Fibroblast of skin of left quadriceps (primary cell): ENCODE data around the gene IGHMBP2.
A peak's percentile ranks its signal among the peaks of the same experiment; 100 is the strongest.
"Not testable (repeated sequence)": the region's sequence is repeated elsewhere in the genome, so short reads cannot be mapped to it uniquely, and the experiment has no call there.

Experiments used
- DNase-seq, 2 experiments: peaks; one replicate each; pipeline ENCODE4 v3.0.0-alpha.2; 2013; ENCODE audit warnings: low read depth in 2 of 2

The IGHMBP2 gene

DNA sequence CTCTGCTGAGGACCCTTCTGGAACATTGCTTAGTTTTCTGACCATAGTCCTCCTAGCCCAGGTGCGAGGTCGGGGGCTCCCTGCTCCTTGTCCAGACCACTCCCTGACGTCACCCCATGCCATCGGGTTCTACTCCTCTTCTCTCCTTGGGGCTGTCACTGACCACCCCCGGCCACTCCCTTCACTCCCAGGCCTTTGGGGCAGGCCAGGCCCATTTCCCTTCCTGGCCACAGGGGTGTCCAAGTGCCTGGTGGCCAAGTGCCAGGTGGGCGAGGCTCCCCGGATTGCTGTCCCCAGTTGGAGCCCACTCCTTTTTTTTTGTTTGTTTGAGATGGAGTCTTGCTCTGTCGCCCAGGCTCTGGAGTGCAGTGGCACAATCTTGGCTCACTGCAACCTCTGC lies 57.6 kb downstream of the IGHMBP2 start:
- no peak for DNase-seq

DNA sequence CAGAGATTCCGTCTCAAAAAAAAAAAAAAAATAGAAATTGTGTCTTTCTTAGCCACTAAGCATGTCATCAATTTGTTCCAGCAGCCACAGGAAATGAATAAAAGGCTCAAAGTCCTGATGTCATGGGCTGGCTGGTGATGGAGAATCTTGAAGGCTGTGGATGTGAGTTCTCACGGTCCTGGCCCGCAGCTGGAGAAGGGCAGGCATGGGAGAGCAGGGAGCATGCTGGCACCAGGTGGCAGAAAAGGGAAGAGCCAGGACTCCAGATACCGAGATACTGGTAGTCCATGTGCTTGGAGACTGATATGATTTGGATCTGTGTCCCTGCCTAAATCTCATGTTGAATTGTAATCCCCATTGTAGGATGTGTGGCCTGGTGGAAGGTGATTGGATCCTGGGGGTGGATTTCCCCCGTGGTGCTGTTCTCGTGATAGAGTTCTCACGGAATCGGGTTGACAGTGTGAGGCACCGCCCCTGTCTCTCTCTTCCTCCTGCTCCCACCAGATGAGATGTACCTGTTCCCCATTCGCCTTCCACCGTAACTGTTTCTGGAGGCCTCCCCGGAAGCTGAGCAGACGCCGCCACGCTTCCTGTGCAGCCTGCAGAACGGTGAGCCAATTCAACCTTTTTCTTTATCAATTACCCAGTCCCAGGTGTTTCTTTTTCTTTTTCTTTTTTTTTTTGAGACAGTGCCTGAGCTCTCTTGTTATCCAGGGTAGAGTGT lies 59.0 kb downstream of the IGHMBP2 start:
- no peak for DNase-seq

DNA sequence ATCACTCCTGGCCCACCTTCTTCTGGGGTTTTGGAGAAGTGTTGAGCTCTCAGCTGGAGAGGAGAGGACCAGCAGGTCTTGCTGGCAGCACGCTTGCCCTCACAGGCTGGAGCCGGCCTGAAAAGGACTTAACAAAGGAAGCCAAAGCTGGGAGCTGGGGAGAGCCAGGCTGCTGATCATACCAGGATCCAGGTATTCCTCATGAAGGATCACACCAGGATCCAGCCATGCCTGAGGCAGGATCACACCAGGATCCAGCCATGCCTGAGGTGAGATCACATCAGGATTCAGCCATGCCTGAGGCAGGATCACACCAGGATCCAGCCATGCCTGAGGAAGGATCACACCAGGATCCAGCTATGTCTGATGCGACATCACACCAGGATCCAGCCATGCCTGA lies 60.1 kb downstream of the IGHMBP2 start:
- DNase-seq = no peak

DNA sequence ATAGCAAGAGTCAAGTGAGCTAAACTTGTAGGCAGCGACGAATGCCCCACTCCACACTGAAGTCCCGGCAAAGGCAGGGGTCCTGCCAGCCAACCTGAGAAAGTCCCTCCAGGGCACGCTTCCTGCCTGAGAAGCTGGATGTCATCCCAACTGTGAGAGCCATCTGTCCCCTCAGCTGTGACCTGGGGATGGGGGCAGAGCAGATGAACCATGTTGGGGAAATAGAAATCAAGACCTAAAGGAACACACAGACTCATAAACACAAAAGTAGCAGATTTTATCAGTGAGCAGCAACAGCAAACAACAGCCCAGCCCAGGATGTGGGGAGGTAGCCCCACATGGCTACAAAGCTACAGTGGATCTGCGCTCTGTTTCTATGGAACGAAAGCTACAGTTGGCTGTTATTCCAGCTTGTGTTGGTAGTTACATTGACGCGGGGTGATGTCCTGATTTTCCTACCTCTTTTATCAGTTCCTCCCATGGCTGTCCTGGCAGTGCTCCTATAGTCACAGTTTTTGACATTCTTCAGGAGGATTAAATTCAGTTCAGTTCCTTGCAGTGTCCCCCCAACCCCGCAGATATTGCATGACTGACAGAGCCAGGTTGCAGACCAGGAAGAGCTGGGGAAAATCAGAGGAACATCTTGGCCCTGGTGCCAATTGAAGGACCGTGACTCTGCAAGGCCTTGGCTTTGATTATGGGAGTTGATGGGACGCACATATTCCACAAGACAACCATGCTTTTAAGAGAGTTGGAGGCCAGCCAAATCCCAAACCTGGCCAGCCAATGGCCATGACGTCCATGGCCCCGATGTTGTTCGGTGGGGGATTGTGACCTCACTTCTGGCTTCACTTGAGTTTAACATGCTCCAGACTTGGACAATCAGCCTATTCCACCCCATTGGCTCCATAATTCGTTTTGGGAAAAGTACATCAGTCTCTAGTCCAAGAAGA lies 62.5 kb downstream of the IGHMBP2 start:
- DNase-seq = no peak

DNA sequence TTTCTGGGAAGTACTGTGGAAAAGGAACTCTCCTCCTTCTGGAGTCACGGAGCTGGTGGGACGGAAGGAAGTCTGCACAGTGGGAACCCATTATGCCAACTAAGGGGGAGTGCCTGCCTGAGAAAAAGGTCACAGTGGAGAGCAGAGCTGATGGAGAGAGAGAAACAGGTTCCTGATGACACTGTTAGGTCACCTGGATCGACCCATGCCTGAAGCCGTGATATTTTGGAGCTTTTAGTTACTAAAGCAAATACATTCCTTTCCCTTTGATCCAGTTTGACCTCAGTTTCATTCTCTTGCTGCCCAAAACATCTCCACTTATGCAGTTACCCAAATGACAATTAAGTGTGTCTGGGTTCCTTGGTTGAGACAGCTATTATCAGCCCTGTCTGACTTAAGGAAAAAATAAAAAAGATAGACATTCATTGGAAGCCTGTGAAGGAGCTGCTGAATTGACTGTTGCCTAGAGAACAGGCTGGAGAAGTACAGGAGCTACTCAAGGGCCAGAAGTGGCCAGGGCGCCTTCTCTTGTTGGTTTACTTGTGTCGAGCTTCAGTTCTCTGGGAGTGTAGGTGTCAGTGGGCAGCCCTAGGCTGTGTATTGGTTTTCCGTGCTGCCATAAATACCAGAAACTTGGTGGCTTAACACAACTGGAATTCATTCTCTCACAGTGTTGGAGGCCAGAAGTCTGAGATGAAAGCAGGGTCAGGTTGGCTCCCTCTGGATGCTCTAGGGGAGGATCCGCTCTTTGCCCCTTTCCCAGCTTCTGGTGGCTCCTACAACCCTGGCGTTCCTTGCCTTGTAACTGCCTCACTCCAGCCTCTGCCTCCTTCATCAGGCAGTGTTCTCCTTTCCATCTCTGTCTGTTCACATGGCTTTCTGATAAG lies 63.4 kb downstream of the IGHMBP2 start:
- no peak for DNase-seq

DNA sequence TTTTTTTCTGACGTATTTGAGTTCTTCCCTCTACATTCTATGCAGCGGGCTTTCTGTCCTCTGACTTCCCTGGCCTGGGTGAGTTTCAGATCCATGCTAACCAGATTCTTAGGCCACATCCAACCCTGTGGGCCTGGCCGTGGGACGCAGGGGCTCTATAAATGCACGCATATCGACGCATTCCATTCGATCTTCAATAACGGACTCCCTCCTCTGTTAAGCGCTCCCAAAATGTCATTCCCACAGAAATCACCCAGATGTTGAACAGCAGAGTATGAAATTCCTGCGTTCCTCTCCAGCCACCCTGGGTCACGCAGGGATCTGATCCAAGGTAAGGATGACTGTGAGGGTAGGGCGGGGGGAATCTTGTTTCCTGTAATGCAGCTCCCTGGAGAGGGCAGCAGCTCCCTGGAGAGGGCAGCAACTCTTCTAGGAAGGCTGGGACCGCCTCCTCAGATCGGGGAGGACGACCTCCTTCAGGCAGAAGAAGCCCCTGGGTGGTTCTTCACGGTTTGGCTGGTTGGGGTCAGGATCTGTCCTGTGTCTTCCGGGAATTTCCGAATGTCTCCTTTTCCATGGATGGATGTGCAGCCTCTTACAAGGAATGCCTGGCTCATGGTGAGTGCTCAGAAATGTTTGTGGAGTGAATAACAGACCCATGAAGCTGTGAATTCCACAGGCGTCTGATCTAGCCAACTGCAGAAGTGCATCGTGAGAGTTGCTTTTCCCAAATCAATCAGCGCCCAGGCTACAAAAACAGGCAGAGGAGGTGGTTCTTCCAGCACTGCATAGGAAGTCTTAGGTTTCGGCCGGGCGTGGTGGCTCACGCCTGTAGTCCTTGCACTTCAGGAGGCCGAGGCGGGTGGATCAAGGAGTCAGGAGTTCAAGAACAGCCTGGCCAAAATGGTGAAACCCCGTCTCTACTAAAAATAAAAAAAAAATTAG lies 64.9 kb downstream of the IGHMBP2 start:
- DNase-seq = no peak

DNA sequence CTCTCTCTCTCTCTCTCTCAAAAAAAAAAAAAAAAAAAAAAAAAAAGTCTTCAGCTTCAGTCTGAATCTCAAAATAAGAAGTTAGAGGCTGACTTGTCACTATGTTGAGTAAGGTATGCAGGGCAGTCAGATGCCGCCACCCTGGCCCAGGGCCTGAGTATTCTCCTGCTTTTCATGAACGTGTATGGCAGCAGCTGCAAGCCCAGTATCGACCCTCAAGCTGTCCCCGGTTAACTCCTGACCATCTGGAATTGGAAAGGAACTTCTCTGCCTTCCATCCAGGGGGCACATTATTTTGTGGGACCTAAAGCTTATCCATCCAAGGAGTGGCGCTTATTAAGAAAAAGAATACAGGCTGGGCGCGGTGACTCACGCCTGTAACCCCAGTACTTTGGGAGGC lies 65.7 kb downstream of the IGHMBP2 start:
- DNase-seq = no peak

DNA sequence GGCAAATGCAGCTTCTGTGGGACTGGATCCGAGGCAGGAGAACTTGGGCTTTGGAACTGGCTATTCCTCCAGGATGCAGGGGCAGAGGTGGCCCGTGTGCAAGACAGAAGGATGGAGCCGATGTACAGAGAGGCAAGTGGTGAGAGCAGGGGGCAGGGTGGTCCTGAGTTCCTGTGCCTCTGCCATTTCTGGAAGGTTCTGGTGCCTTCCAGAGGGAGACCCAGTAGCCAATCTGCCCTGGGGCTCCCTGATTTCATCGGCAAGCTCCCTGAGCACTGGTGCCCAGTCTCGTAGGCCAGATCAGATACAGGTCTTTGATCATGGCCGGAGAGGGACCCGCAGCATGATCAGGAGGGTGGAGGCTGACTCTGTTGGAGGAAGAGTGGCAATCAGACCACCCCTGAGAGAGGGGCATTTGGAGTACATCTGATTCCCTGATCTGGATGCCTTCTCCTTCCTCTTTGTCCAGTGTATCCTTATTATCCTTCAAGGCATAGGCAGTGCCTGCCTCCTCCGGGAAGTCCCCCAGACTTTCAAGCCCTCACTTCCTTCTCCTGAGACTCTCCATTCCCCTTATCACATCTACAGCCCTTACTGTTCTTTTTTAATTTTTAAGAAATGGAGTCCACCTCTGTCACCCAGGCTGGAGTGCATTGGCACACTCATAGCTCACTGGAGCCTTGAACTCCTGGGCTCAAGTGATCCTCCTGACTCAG lies 67.4 kb downstream of the IGHMBP2 start:
- DNase-seq = no peak

DNA sequence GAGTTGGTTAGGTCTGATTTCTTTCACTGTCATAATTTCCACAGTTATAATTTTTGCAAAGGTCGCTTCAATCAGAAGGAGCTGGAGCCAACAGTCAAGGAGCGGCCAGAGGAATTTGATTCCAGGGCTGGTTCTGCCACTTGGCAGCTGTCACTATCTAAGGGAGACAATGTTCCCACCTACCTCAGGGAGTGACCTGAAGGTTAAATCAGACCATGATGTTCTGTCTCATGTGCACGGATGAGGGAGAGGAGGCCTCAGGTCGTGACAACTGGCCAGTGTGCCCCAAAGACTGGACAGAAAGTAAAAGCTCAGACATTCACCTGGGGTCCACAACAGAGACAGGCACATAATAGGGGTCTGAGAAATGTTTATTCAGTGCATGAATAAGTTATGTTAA lies 69.5 kb downstream of the IGHMBP2 start:
- no peak for DNase-seq

DNA sequence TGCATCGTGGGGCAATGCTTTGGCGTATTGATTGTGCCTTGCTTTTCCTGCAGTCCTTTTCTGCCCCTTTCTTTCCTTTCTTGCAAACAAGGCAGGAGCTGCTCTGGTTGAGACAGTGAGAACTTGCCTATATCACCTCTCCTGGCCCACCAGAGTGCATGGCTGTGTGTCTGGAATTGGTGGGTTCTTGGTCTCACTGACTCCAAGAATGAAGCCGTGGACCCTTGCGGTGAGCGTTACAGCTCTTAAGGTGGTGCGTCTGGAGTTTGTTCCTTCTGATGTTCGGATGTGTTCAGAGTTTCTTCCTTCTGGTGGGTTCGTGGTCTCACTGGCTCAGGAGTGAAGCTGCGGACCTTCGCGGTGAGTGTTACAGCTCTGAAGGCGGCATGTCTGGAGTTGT lies 70.0 kb downstream of the IGHMBP2 start:
- not testable (repeated sequence) for DNase-seq

DNA sequence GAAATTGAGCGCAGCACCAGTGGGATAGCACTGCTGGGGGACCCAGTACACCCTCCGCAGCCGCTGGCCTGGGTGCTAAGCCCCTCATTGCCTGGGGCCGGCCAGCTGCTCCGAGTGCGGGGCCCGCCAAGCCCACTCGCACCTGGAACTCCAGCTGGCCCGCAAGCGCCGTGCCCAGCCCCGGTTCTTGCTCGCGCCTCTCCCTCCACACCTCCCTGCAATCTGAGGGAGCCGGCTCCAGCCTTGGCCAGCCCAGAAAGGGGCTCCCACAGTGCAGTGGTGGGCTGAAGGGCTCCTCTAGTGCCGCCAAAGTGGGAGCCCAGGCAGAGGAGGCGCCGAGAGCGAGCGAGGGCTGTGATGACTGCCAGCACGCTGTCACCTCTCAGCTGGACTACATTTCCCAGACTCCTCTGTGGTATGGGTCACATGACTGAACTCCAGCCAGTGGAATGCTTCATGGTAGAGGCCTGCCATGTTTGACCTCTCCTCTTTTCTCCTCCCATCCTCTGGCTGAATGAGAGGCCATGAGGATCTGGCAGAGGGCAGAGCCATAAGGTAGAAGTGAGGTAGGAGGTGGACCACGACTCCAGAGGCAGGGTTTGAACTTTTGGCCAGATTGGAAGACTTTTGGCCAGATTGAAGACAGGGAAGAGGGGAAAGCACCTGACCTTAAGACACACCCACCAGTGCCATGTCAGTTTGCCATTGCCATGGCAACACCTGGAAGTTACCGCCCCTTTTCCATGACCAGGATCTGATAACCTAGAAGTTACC lies 70.9 kb downstream of the IGHMBP2 start:
- DNase-seq = no peak

DNA sequence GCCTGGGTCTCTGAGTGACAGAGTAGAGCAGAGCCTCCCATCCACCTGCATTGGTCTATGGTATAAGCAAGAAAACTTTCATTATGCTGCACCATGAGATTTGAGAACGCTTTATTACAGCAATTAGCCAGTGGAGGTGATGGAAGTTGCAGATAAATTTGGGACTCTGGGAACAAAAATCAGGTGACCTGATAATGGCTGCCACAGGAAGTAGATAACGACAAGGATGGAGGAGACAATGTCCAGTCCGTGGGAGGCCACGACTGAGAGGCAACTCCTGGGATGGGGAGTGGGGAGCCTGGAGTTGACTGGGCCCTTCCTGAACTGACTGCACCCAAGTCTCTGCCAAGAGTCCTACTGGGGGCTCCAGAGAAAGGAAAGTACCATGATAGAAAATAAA lies 72.4 kb downstream of the IGHMBP2 start:
- no peak for DNase-seq

DNA sequence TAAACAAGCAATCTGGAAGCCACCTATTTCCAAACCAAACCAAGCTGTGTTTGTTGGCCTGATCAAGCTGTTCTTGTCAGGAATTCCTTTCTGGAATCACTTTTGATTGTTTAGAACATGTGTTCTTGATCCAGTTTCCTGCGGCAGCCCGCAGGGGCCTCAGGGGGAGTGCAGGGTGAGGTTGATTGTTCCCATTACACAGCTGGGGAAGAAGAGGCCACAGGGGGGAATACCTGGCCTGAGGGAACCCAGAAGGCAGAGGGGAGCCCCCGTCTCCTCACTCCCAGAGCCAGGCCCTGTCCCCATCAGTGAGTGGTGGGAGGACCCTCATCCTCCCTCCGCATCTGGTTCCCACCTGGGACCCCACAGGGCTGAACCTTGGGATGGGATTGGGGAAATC lies 72.9 kb downstream of the IGHMBP2 start:
- DNase-seq = peak in 1 of 2 experiments; percentile 21

DNA sequence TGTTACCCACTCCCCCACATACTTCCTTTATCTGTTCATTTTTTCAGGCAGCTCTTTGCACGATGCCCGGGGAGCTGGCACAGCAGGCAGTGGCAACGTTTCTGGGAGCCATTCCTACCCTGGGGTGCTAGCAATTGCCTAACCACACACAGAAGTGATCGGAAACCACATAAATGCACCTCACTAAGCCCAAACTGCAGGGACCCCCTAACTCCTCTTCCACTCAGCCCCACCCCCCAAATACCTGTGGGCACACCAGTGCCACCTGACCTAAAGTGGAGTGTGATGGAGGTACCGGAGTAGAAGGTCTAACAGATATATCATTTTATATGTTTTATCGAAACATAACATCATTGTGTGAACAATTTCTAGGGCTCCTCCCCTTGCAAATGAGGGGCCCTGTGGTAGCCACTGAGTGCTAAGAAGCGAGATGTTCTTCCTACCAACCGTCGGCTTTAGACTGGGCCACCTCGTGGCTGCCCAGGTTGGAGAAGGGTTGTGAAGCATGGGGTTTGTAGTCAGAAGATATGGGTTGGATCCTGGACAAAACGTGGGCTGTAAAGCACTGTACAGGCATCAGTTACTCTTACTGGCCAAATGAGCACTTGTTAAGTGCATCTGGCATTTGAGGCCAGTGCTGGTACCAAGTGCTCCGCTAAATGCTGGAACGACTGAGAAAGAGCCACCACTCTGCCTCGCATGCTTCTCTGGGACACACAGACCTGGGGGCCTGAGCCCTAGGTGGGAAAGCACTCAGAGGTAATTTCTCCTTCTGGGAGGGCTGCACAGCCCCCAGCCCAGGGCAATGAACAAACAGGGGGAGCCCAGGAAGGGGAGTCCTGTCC lies 74.3 kb downstream of the IGHMBP2 start:
- no peak for DNase-seq

DNA sequence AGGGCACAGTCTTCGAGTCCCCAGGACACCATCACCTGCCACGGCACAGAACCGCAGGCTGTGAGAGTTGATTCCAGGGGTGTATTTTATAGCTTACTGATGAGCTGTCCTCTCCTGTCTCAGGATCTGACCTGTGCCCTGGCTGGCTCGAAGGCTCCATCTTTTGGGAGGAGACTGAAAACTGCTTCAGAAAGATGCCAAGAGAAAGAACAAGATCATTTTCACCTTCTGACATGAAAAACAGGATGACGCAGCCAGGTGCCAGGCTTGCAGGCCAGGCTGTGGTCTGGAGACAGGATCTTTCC lies 74.9 kb downstream of the IGHMBP2 start:
- no peak for DNase-seq

DNA sequence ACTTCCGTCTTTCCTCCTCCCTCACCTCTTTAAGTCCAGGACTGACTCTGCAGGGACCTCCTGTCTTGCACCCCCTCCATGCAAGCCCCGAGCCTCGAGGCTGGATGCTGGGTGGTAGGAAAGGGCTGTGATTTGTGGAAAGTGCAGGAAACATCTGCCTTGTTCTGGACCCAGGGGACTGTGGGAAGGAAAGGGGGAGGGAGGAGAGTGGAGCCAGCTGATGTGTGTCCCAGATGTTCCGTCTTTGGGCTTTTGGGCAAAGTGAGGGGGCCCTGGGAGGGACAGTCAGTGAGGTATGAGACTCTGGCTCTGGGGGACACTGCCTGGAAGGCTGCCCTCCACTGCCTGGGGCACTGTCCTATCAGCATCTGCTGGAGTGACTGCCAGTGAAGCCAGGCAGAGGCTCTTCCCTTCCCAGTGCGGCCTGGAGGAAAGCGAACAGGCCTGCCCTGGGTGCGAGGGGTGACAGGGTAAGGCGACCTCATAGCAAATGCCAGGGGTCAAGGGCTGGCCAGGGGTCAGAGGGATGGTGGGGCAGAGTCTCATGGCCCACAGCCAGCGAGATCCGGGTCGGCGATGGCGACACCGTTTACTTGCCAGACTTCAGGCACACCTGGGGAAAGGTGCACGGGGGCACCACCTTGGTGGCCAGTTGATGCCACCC lies 75.4 kb downstream of the IGHMBP2 start:
- no peak for DNase-seq

DNA sequence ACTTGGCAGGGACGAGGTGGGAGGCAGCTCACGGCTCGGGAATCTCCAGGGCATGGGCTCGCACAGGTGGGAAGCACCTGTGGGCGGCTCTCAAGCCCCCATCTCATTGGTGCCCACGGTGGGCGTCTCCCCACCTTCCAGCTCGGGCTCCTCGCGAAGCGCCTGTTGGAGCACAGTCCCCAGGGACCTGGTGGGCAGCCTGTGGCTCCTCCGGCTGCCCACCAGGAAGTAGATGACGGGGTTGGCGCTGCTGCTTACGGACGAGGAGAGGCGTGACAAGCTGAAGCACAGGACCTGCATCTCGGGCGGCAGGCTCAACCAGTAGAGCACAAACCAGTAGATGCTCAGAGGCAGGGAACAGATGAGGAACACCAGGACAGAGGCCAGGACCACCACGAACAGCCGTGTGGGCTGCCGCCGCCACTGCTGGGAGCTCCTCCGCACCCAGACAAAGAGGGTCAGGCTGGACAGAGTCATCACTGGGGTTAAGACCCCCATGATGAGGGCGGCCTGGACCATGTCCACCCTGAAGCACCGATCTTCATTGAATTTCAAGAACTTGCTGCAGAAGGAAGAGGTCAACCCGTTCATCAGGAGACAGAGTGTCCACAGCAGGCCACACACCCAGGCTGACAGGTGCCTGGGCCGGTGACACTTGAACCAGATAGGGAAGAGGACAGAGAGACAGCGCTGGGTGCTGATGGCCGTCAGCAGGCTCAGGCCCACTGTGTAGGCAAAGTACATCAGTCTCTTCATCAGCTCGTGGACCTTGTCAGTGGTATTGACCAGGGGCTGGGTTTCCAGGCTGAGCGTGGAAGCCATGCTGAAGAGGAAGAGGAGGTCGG lies 76.5 kb downstream of the IGHMBP2 start:
- DNase-seq = no peak

DNA sequence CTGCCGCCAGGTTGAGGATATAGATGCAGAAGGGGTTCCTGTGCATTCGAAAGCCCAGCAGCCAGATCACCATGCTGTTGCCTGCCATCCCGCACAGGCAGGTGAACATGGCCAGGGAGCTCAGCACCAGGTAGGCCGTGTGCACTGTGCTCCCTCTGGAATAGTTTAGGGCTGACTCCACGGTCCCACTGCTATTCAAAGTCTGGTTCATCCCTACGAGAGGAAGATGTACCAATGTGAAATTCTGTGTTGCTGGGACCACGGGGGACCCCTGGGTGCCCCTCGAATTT lies 77.0 kb downstream of the IGHMBP2 start, which contains the start of gene MRGPRD:
MRGPRD (minus strand) TSS at position 211 of the 290 bp plus-strand sequence; CDS start at position 211, 0 bp downstream.
- DNase-seq = no peak
